Endodermal cell (in vitro differentiated cells): Measurements from ENCODE around the gene MAPKAPK2. TPM values are rescaled to one million over a fixed set of nuclear protein-coding genes. Genes with fewer than 3 reads are reported as not detected.

ENCODE experiments used
- DNase-seq: peaks from one replicate; pipeline ENCODE4 v3.0.0-alpha.2; 2017
- H3K27ac ChIP-seq: 2 replicates; pipeline ENCODE4 v1.5.1; 2013; ENCODE audit warnings: mild to moderate bottlenecking, low read depth, low read length, moderate library complexity
- H3K27me3 ChIP-seq: 2 replicates; pipeline ENCODE4 v1.6.1; 2013; ENCODE audit warnings: mild to moderate bottlenecking, low read length, moderate library complexity; ENCODE audit not compliant: insufficient read depth, control insufficient read depth, poor library complexity, severe bottlenecking
- H3K36me3 ChIP-seq: 2 replicates; pipeline ENCODE4 v1.7.0; 2013; ENCODE audit warnings: mild to moderate bottlenecking, low read length, moderate library complexity; ENCODE audit not compliant: control insufficient read depth, insufficient read depth
- H3K4me1 ChIP-seq: one replicate; pipeline ENCODE4 v1.7.0; 2013; ENCODE audit warnings: low read length; ENCODE audit not compliant: control insufficient read depth, insufficient read depth
- H3K4me3 ChIP-seq: 2 replicates; pipeline ENCODE4 v1.5.1; 2013; ENCODE audit warnings: mild to moderate bottlenecking, low read length, moderate library complexity
- H3K9ac ChIP-seq: 2 replicates; pipeline ENCODE4 v1.6.1; 2013; ENCODE audit warnings: mild to moderate bottlenecking, low read length, moderate library complexity; ENCODE audit not compliant: poor library complexity, severe bottlenecking; ENCODE audit errors: extremely low read depth
- H3K9me3 ChIP-seq: 2 replicates; pipeline ENCODE4 v1.6.1; 2013; ENCODE audit warnings: mild to moderate bottlenecking, low read length, moderate library complexity; ENCODE audit not compliant: control insufficient read depth
- H3K27ac Mint-ChIP-seq: 2 replicates; pipeline ENCODE4 v1.8.0; 2020; ENCODE audit warnings: mixed read lengths
- H3K27me3 Mint-ChIP-seq: 2 replicates; pipeline ENCODE4 v1.8.0; 2021; ENCODE audit warnings: mild to moderate bottlenecking, mixed read lengths; ENCODE audit not compliant: insufficient read depth
- H3K36me3 Mint-ChIP-seq: 2 replicates; pipeline ENCODE4 v1.8.0; 2020; ENCODE audit warnings: low read depth, mixed read lengths
- H3K4me1 Mint-ChIP-seq: 2 replicates; pipeline ENCODE4 v1.8.0; 2020; ENCODE audit warnings: mixed read lengths
- H3K4me3 Mint-ChIP-seq: 2 replicates; pipeline ENCODE4 v1.8.0; 2020; ENCODE audit warnings: mild to moderate bottlenecking, moderate library complexity, mixed read lengths
- H3K9me3 Mint-ChIP-seq: 2 replicates; pipeline ENCODE4 v1.8.0; 2020; ENCODE audit warnings: mild to moderate bottlenecking, mixed read lengths
- CTCF ChIP-seq: fragments of 200-600 bp; sonication (generic); conservative IDR thresholded peaks from 2 replicates; pipeline ENCODE4 v1.5.0; 2021; ENCODE audit warnings: antibody characterized with exemption, mild to moderate bottlenecking
- WGBS, 2 experiments: methylation state at CpG; one replicate each; pipeline versions ENCODE4 v1.1.5 to v1.1.7; 2013; ENCODE audit warnings: missing lambda C conversion rate in 2 of 2, mixed read lengths in 1 of 2; ENCODE audit not compliant: insufficient coverage in 1 of 2, insufficient read length in 1 of 2; 5-methylcytosine and 5-hydroxymethylcytosine counted together
- total RNA-seq, 2 donors: library from RNA; stranded (reverse); fragmentation: NEBNext Ultra II Directional in 1 of 2; extraction: Animal tissue kit (Norgen Biotek cat#: 25700) in 1 of 2; gene quantifications; 2 replicates in 1 of 2; 3 replicates in 1 of 2; pipeline ENCODE4 v1.2.1, GENCODE V29; 2021

Gene MAPKAPK2
- total RNA-seq, 2 donors from 2014 or later: 72.8 to 79.7 TPM

GRCh38 chr1:206716159-206716869, 31.6 kb downstream of the MAPKAPK2 start:
- H3K36me3 Mint-ChIP-seq: no peaks in the 10 kb centered on the region
- WGBS, 2 experiments: 94 to 95% methylated on average over 6 to 9 of the region's 11 CpGs
- no peaks in the 10 kb centered on the region for H3K9me3 Mint-ChIP-seq
- no peak overlapping the region for H3K4me3 ChIP-seq
- no peaks in the 10 kb centered on the region for H3K27me3 Mint-ChIP-seq
- no peaks in the 10 kb centered on the region for H3K9me3 ChIP-seq
- H3K27me3 ChIP-seq: no peaks in the 10 kb centered on the region
- no peak for TF ChIP-seq CTCF
- no peak for DNase-seq
- no peaks in the 10 kb centered on the region for H3K36me3 ChIP-seq
- no peaks in the 10 kb centered on the region for H3K4me1 ChIP-seq
- peaks cover 41% of the 10 kb centered on the region for H3K4me1 Mint-ChIP-seq
- H3K9ac ChIP-seq: no peak overlapping the region
- H3K27ac ChIP-seq: peak overlapping the region; percentile 25
- no peak overlapping the region for H3K4me3 Mint-ChIP-seq
- H3K27ac Mint-ChIP-seq: peak overlapping the region; percentile 41

- Histone ChIP-seq H3K9ac (no peak overlapping the region), H3K27me3 (no peaks in the 10 kb centered on the region), H3K27ac (no peak overlapping the region), H3K36me3 (no peaks in the 10 kb centered on the region), H3K4me1 (no peaks in the 10 kb centered on the region), H3K4me3 (no peak overlapping the region), H3K9me3 (no peaks in the 10 kb centered on the region)
- Mint-ChIP-seq H3K4me3 (no peak overlapping the region), H3K4me1 (peaks cover 37% of the 10 kb centered on the region), H3K9me3 (no peaks in the 10 kb centered on the region), H3K27me3 (no peaks in the 10 kb centered on the region), H3K27ac (no peak overlapping the region), H3K36me3 (no peaks in the 10 kb centered on the region)
- TF ChIP-seq CTCF: no peak
- 90 to 96% methylated on average over 7 to 8 of the region's 8 CpGs for WGBS, 2 experiments
- DNase-seq: no peak
Observed at GRCh38 chr1:206716870-206717673, 32.4 kb downstream of the MAPKAPK2 start.

GRCh38 chr1:206717674-206717989, 32.9 kb downstream of the MAPKAPK2 start:
- Mint-ChIP-seq H3K36me3 (no peaks in the 10 kb centered on the region), H3K27ac (no peak overlapping the region), H3K27me3 (no peaks in the 10 kb centered on the region), H3K9me3 (no peaks in the 10 kb centered on the region), H3K4me3 (no peak overlapping the region), H3K4me1 (peaks cover 34% of the 10 kb centered on the region)
- Histone ChIP-seq H3K4me3 (no peak overlapping the region), H3K9ac (no peak overlapping the region), H3K27me3 (no peaks in the 10 kb centered on the region), H3K9me3 (no peaks in the 10 kb centered on the region), H3K4me1 (no peaks in the 10 kb centered on the region), H3K27ac (no peak overlapping the region), H3K36me3 (no peaks in the 10 kb centered on the region)
- DNase-seq: no peak
- TF ChIP-seq CTCF: no peak
- WGBS, 2 experiments: no CpG with 5 or more reads among the region's 1 CpG
